22Rv1 (cell line): Measurements from ENCODE around the gene PTPN20.

Source experiments
- H3K27ac ChIP-seq: fragments of 450-650 bp; 2 replicates; pipeline ENCODE4 v1.5.1; 2017
- CTCF ChIP-seq: fragments of 450-650 bp; IDR thresholded peaks from 2 replicates; pipeline ENCODE4 v1.5.1; 2017; ENCODE audit warnings: mild to moderate bottlenecking
- ZFX ChIP-seq: fragments of 450-650 bp; IDR thresholded peaks from 2 replicates; pipeline ENCODE4 v1.6.1; 2017; ENCODE audit warnings: antibody characterized with exemption, borderline replicate concordance

PTPN20 gene

GRCh38 chr10:47036771-47037170 lies 125.5 kb downstream of the PTPN20 start:
- no peak overlapping the region for H3K27ac ChIP-seq
- TF ChIP-seq CTCF (no peak), ZFX (no peak)

GRCh38 chr10:47037654-47038425 lies 126.6 kb downstream of the PTPN20 start:
- H3K27ac ChIP-seq, result no peak overlapping the region
- TF ChIP-seq CTCF (no peak), ZFX (no peak)

- no peak for TF ChIP-seq ZFX
- TF ChIP-seq CTCF, result no peak
- no peak overlapping the region for H3K27ac ChIP-seq
These were observed 127.8 kb downstream of the PTPN20 start for GRCh38 chr10:47038881-47039561.

GRCh38 chr10:47039562-47039913 lies 128.3 kb downstream of the PTPN20 start:
- no peak for TF ChIP-seq CTCF
- no peak for TF ChIP-seq ZFX
- no peak overlapping the region for H3K27ac ChIP-seq

- H3K27ac ChIP-seq, result no peak overlapping the region
- TF ChIP-seq CTCF (no peak), ZFX (no peak)
These were observed 128.8 kb downstream of the PTPN20 start for GRCh38 chr10:47040041-47040491.

- TF ChIP-seq CTCF, result no peak
- TF ChIP-seq ZFX, result no peak
These were observed 129.5 kb downstream of the PTPN20 start for GRCh38 chr10:47040681-47041080.

More at GRCh38 chr10:47040681-47041080, 129.5 kb downstream of the PTPN20 start:
- no peak overlapping the region for H3K27ac ChIP-seq
